ENCODE measurements around the gene KREMEN1. TPM values are rescaled to one million over a fixed set of nuclear protein-coding genes. Genes with fewer than 3 reads are reported as not detected.

Gene KREMEN1
- total and polyA plus RNA-seq, 9 of the 15 experiments (the other 6 are each of a cell fraction or from before 2014, with no cell fraction given), result 0.69 to 11.5 (median 4.3) TPM

- TF ChIP-seq, protein P1, sequence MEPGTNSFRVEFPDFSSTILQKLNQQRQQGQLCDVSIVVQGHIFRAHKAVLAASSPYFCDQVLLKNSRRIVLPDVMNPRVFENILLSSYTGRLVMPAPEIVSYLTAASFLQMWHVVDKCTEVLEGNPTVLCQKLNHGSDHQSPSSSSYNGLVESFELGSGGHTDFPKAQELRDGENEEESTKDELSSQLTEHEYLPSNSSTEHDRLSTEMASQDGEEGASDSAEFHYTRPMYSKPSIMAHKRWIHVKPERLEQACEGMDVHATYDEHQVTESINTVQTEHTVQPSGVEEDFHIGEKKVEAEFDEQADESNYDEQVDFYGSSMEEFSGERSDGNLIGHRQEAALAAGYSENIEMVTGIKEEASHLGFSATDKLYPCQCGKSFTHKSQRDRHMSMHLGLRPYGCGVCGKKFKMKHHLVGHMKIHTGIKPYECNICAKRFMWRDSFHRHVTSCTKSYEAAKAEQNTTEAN (CRISPR knock-in tag; IDR thresholded peaks at IDR 0.05), result no peak
- no peak for TF ChIP-seq NEUROD1 (IDR thresholded peaks at IDR 0.05; ENCODE audit: borderline replicate concordance, low read depth, low read length, partially characterized antibody)
- TF ChIP-seq, protein P2, sequence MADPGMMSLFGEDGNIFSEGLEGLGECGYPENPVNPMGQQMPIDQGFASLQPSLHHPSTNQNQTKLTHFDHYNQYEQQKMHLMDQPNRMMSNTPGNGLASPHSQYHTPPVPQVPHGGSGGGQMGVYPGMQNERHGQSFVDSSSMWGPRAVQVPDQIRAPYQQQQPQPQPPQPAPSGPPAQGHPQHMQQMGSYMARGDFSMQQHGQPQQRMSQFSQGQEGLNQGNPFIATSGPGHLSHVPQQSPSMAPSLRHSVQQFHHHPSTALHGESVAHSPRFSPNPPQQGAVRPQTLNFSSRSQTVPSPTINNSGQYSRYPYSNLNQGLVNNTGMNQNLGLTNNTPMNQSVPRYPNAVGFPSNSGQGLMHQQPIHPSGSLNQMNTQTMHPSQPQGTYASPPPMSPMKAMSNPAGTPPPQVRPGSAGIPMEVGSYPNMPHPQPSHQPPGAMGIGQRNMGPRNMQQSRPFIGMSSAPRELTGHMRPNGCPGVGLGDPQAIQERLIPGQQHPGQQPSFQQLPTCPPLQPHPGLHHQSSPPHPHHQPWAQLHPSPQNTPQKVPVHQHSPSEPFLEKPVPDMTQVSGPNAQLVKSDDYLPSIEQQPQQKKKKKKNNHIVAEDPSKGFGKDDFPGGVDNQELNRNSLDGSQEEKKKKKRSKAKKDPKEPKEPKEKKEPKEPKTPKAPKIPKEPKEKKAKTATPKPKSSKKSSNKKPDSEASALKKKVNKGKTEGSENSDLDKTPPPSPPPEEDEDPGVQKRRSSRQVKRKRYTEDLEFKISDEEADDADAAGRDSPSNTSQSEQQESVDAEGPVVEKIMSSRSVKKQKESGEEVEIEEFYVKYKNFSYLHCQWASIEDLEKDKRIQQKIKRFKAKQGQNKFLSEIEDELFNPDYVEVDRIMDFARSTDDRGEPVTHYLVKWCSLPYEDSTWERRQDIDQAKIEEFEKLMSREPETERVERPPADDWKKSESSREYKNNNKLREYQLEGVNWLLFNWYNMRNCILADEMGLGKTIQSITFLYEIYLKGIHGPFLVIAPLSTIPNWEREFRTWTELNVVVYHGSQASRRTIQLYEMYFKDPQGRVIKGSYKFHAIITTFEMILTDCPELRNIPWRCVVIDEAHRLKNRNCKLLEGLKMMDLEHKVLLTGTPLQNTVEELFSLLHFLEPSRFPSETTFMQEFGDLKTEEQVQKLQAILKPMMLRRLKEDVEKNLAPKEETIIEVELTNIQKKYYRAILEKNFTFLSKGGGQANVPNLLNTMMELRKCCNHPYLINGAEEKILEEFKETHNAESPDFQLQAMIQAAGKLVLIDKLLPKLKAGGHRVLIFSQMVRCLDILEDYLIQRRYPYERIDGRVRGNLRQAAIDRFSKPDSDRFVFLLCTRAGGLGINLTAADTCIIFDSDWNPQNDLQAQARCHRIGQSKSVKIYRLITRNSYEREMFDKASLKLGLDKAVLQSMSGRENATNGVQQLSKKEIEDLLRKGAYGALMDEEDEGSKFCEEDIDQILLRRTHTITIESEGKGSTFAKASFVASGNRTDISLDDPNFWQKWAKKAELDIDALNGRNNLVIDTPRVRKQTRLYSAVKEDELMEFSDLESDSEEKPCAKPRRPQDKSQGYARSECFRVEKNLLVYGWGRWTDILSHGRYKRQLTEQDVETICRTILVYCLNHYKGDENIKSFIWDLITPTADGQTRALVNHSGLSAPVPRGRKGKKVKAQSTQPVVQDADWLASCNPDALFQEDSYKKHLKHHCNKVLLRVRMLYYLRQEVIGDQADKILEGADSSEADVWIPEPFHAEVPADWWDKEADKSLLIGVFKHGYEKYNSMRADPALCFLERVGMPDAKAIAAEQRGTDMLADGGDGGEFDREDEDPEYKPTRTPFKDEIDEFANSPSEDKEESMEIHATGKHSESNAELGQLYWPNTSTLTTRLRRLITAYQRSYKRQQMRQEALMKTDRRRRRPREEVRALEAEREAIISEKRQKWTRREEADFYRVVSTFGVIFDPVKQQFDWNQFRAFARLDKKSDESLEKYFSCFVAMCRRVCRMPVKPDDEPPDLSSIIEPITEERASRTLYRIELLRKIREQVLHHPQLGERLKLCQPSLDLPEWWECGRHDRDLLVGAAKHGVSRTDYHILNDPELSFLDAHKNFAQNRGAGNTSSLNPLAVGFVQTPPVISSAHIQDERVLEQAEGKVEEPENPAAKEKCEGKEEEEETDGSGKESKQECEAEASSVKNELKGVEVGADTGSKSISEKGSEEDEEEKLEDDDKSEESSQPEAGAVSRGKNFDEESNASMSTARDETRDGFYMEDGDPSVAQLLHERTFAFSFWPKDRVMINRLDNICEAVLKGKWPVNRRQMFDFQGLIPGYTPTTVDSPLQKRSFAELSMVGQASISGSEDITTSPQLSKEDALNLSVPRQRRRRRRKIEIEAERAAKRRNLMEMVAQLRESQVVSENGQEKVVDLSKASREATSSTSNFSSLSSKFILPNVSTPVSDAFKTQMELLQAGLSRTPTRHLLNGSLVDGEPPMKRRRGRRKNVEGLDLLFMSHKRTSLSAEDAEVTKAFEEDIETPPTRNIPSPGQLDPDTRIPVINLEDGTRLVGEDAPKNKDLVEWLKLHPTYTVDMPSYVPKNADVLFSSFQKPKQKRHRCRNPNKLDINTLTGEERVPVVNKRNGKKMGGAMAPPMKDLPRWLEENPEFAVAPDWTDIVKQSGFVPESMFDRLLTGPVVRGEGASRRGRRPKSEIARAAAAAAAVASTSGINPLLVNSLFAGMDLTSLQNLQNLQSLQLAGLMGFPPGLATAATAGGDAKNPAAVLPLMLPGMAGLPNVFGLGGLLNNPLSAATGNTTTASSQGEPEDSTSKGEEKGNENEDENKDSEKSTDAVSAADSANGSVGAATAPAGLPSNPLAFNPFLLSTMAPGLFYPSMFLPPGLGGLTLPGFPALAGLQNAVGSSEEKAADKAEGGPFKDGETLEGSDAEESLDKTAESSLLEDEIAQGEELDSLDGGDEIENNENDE (IDR thresholded peaks at IDR 0.05; ENCODE audit: low read depth, low read length), result no peak
- TF ChIP-seq NR3C1 (CRISPR knock-in tag; IDR thresholded peaks at IDR 0.05), result no peak
- no peak for TF ChIP-seq PHB (CRISPR knock-in tag; IDR thresholded peaks at IDR 0.05)
- no peak for TF ChIP-seq ZNF140 (CRISPR knock-in tag; IDR thresholded peaks at IDR 0.05)
- no peak for TF ChIP-seq TEAD1 (CRISPR knock-in tag; IDR thresholded peaks at IDR 0.05)
- no peak for TF ChIP-seq CREB3 (tag; conservative IDR thresholded peaks at IDR 0.05; ENCODE audit: low read depth)
- no peak for TF ChIP-seq FOXJ2 (tag; IDR thresholded peaks at IDR 0.05)
- no peak for TF ChIP-seq FOXA1 (IDR thresholded peaks at IDR 0.05; ENCODE audit: borderline replicate concordance)
- TF ChIP-seq, protein P3, sequence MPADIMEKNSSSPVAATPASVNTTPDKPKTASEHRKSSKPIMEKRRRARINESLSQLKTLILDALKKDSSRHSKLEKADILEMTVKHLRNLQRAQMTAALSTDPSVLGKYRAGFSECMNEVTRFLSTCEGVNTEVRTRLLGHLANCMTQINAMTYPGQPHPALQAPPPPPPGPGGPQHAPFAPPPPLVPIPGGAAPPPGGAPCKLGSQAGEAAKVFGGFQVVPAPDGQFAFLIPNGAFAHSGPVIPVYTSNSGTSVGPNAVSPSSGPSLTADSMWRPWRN (IDR thresholded peaks at IDR 0.05; ENCODE audit: low read depth), result no peak
- no peak for TF ChIP-seq SMAD1 (IDR thresholded peaks at IDR 0.05; ENCODE audit: low read depth, low read length, partially characterized antibody)
These were observed 83.7 kb downstream of the KREMEN1 start (continued) for GRCh38 chr22:29156507-29156906.
